ENCODE measurements around the gene CPT1A. TPM values are rescaled to one million over a fixed set of nuclear protein-coding genes. Genes with fewer than 3 reads are reported as not detected.

Gene CPT1A
- total and polyA plus RNA-seq, 3 donors from 2014 or later, result 39.2 to 58.5 (median 49.1) TPM

DNA sequence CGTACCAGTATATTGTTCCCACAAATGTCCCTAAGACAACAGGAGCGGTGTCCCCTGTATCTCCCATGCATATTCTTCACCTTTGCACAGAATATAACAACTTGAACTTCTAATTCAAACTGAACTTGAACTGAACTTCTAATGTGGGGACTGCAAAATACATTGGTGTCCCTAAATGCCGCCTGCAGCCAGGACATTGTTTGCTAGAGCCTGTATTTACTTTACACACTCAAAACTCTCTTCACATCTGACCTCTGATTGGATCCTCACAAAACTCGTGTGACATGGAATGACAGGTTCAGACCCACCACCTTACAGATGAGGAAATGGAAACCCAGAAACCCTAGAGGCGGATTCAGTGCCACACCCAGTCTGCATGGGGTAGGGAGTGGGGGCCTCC is 6.4 kb downstream of the CPT1A start:
- no peak for DNase-seq
- Histone ChIP-seq H3K4me1 (peaks cover 58% of the 10 kb centered on the region), H3K27me3 (no peaks in the 10 kb centered on the region), H3K36me3 (ENCODE audit: low read depth, missing control alignments) (no peaks in the 10 kb centered on the region), H3K4me3 (no peak overlapping the region), H3K9me3 (no peaks in the 10 kb centered on the region), H3K27ac (no peak overlapping the region)
- TF ChIP-seq, protein P1, sequence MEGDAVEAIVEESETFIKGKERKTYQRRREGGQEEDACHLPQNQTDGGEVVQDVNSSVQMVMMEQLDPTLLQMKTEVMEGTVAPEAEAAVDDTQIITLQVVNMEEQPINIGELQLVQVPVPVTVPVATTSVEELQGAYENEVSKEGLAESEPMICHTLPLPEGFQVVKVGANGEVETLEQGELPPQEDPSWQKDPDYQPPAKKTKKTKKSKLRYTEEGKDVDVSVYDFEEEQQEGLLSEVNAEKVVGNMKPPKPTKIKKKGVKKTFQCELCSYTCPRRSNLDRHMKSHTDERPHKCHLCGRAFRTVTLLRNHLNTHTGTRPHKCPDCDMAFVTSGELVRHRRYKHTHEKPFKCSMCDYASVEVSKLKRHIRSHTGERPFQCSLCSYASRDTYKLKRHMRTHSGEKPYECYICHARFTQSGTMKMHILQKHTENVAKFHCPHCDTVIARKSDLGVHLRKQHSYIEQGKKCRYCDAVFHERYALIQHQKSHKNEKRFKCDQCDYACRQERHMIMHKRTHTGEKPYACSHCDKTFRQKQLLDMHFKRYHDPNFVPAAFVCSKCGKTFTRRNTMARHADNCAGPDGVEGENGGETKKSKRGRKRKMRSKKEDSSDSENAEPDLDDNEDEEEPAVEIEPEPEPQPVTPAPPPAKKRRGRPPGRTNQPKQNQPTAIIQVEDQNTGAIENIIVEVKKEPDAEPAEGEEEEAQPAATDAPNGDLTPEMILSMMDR (IDR thresholded peaks at IDR 0.05), result no peak
- TF ChIP-seq POLR2A (IDR thresholded peaks at IDR 0.05), result no peak
- intact Hi-C loops (cut with DNase I; ENCODE audit: low total_unique reads), result no loop called here
- 80 to 90% methylated on average over 5 of the region's 5 CpGs for WGBS, 2 donors

GRCh38 chr11:68832476-68833181 is 9.1 kb downstream of the CPT1A start:
- WGBS, 2 donors, result 51 to 70% methylated on average over 8 of the region's 8 CpGs
- no peaks in the 10 kb centered on the region for H3K9me3 ChIP-seq
- DNase-seq, result peak; percentile 62

GRCh38 chr11:68831124-68831523 is 10.6 kb downstream of the CPT1A start:
- no peak for DNase-seq
- Histone ChIP-seq H3K4me1 (peaks cover 50% of the 10 kb centered on the region), H3K36me3 (ENCODE audit: low read depth, missing control alignments) (no peaks in the 10 kb centered on the region), H3K4me3 (no peak overlapping the region), H3K27me3 (no peaks in the 10 kb centered on the region), H3K27ac (no peak overlapping the region), H3K9me3 (no peaks in the 10 kb centered on the region)
- intact Hi-C loops (cut with DNase I; ENCODE audit: low total_unique reads), result no loop called here
- TF ChIP-seq POLR2A (IDR thresholded peaks at IDR 0.05), result no peak
- TF ChIP-seq, protein P1 (IDR thresholded peaks at IDR 0.05), result no peak
- 74 to 77% methylated on average over 5 of the region's 5 CpGs for WGBS, 2 donors

More at GRCh38 chr11:68832476-68833181, 9.1 kb downstream of the CPT1A start:
- H3K4me1 ChIP-seq, result peaks cover 50% of the 10 kb centered on the region
- H3K27me3 ChIP-seq, result no peaks in the 10 kb centered on the region
- peak overlapping the region; percentile 13 to 39 for H3K27ac ChIP-seq
- no peaks in the 10 kb centered on the region for H3K36me3 ChIP-seq (ENCODE audit: low read depth, missing control alignments)
- H3K4me3 ChIP-seq, result no peak overlapping the region
- intact Hi-C loops (cut with DNase I; ENCODE audit: low total_unique reads), result no loop called here
- TF ChIP-seq POLR2A (IDR thresholded peaks at IDR 0.05), result no peak
- TF ChIP-seq, protein P1 (IDR thresholded peaks at IDR 0.05), result no peak

DNA sequence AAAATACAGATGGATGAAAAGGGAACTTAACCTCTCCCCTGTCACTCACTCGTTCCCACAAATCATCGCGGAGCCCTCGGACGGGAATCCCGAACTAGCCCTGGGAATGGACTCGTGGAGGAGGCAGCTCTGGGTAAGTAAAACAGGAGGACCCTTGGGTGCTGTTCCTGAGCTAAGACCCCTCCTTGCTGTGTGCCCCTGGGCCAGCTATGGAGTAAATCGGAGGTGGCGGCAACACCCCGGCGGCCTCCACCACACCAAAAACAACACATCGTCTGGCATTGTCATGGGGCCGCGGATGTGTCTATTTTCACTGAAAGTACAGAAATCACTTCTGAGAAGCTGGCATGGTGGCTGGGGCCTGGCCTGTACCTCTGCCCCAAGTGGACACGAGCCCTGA is 12.1 kb downstream of the CPT1A start:
- intact Hi-C loops (cut with DNase I; ENCODE audit: low total_unique reads), result no loop called here
- H3K4me3 ChIP-seq, result no peak overlapping the region
- H3K27ac ChIP-seq, result no peak overlapping the region
- WGBS, 2 donors, result 87 to 94% methylated on average over 15 of the region's 15 CpGs
- no peaks in the 10 kb centered on the region for H3K27me3 ChIP-seq
- no peak for TF ChIP-seq POLR2A (IDR thresholded peaks at IDR 0.05)
- TF ChIP-seq, protein P1 (IDR thresholded peaks at IDR 0.05), result no peak
- H3K9me3 ChIP-seq, result no peaks in the 10 kb centered on the region
- peaks cover 44% of the 10 kb centered on the region for H3K4me1 ChIP-seq
- no peaks in the 10 kb centered on the region for H3K36me3 ChIP-seq (ENCODE audit: low read depth, missing control alignments)
- DNase-seq, result no peak

DNA sequence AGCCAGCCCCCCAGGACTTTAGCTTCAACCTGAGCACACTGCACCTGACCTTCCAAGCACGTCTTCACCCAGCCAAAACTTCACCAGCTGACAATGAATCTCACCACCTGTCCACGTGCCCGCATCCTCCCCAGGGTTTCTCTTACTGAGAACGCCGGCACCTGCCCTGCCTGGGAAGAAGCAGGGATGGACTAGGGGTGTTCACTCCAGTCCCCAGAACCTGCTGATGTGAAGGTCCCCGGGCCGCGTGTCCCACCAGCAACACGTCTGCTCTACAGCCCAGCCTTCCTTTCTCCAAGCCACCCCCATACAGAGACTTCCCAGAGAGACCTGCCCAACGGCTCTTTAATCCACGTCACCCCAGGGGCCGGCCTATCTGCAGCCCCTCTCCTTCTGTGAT is 12.8 kb downstream of the CPT1A start:
- Histone ChIP-seq H3K4me3 (no peak overlapping the region), H3K9me3 (no peaks in the 10 kb centered on the region), H3K27me3 (no peaks in the 10 kb centered on the region), H3K4me1 (peaks cover 44% of the 10 kb centered on the region), H3K36me3 (ENCODE audit: low read depth, missing control alignments) (no peaks in the 10 kb centered on the region), H3K27ac (no peak overlapping the region)
- DNase-seq, result no peak
- 69 to 74% methylated on average over 12 of the region's 12 CpGs for WGBS, 2 donors
- TF ChIP-seq, protein P1 (IDR thresholded peaks at IDR 0.05), result no peak
- TF ChIP-seq POLR2A (IDR thresholded peaks at IDR 0.05), result no peak
- intact Hi-C loops (cut with DNase I; ENCODE audit: low total_unique reads), result no loop called here

Data from testis (tissue), 3 donors.